Prostate gland (tissue), 2 donors: ENCODE results near the gene LTA4H. TPM values are rescaled to one million over a fixed set of nuclear protein-coding genes. Genes with fewer than 3 reads are reported as not detected.

ENCODE experiments used
- DNase-seq: peaks from one replicate; pipeline ENCODE4 v3.0.0-alpha.2; 2019; ENCODE audit warnings: low spot score
- H3K27ac ChIP-seq, 2 donors: fragments of 200-600 bp; sonication (generic); 2 replicates each; pipeline ENCODE4 v1.5.1; 2017 to 2019
- H3K27me3 ChIP-seq: fragments of 200-600 bp; sonication (generic); replicated peaks from 2 replicates; pipeline ENCODE4 v1.5.1; 2019; ENCODE audit not compliant: insufficient read depth
- H3K36me3 ChIP-seq, 2 donors: fragments of 200-600 bp; sonication (generic); 1 replicate in 1 of 2; 2 replicates in 1 of 2; pipeline versions ENCODE4 v1.5.1 to v1.8.1; 2017 to 2019
- H3K4me1 ChIP-seq: fragments of 200-600 bp; sonication (generic); replicated peaks from 2 replicates; pipeline ENCODE4 v1.5.1; 2019
- H3K4me3 ChIP-seq, 2 donors: fragments of 200-600 bp; sonication (generic); 2 replicates each; pipeline ENCODE4 v1.5.1; 2017 to 2019
- H3K9me3 ChIP-seq: fragments of 200-600 bp; sonication (generic); 2 replicates; pipeline ENCODE4 v1.5.1; 2017
- CTCF ChIP-seq, 4 experiments: fragments of 200-600 bp in 2 of 4; fragments of 450-650 bp in 2 of 4; sonication (generic) in 2 of 4; IDR thresholded peaks; 1 replicate in 3 of 4; 2 replicates in 1 of 4; pipeline ENCODE4 v1.5.1; 2016 to 2019; ENCODE audit warnings: antibody characterized with exemption in 4 of 4, mild to moderate bottlenecking in 2 of 4, moderate library complexity in 2 of 4
- POLR2A ChIP-seq: fragments of 450-650 bp; IDR thresholded peaks from one replicate; pipeline ENCODE4 v1.6.1; 2016; ENCODE audit warnings: antibody characterized with exemption, mild to moderate bottlenecking
- POLR2AphosphoS5 ChIP-seq: sonication (generic); formaldehyde crosslinking; IDR thresholded peaks from one replicate; pipeline ENCODE4 v1.6.1; 2017; ENCODE audit warnings: antibody characterized with exemption
- WGBS: methylation state at CpG from one replicate; pipeline ENCODE4 v1.1.5; 2018; 5-methylcytosine and 5-hydroxymethylcytosine counted together
- intact Hi-C: fragments of 100-400 bp; cut with DNase I; formaldehyde crosslinking; loops from one replicate; pipeline ENCODE4 v1.14.2; 2022
- total RNA-seq, 2 donors: library from RNA; depleted of rRNA; stranded (reverse); fragments of >200 nt; gene quantifications; one replicate each; pipeline ENCODE4 v1.1.0, GENCODE V29; 2016

Gene LTA4H
- total RNA-seq, 2 donors from 2014 or later = 50.3 to 67.7 TPM

GRCh38 chr12:95994476-95994875, 40.9 kb downstream of the LTA4H start:
- H3K27me3 ChIP-seq = no peaks in the 10 kb centered on the region
- intact Hi-C loops = loop anchor here (10.0 kb wide), 1 partner anchor 180 kb away; no protein-coding TSS in a partner anchor
- no peak overlapping the region for H3K27ac ChIP-seq
- DNase-seq = no peak
- H3K9me3 ChIP-seq = no peaks in the 10 kb centered on the region
- 89% methylated on average over 5 of the region's 5 CpGs for WGBS
- TF ChIP-seq POLR2AphosphoS5 (no peak), CTCF (IDR thresholded peaks at IDR 0.05) (no peak), POLR2A (no peak)
- H3K4me3 ChIP-seq = no peak overlapping the region
- H3K4me1 ChIP-seq = no peaks in the 10 kb centered on the region
- no peaks in the 10 kb centered on the region for H3K36me3 ChIP-seq

- H3K36me3 ChIP-seq = no peaks in the 10 kb centered on the region
- no peak for DNase-seq
Measured at GRCh38 chr12:95993907-95994306, 41.5 kb downstream of the LTA4H start.

GRCh38 chr12:95990136-95990535, 45.3 kb downstream of the LTA4H start:
- WGBS = 77% methylated on average over 7 of the region's 7 CpGs
- Histone ChIP-seq H3K27ac (no peak overlapping the region), H3K27me3 (no peaks in the 10 kb centered on the region), H3K36me3 (no peaks in the 10 kb centered on the region), H3K9me3 (no peaks in the 10 kb centered on the region), H3K4me1 (no peaks in the 10 kb centered on the region), H3K4me3 (no peak overlapping the region)
- DNase-seq = no peak
- intact Hi-C loops = loop anchor here (10.0 kb wide), 1 partner anchor 175 kb away; no protein-coding TSS in a partner anchor
- TF ChIP-seq POLR2AphosphoS5 = no peak
- TF ChIP-seq POLR2A = no peak
- no peak for TF ChIP-seq CTCF (IDR thresholded peaks at IDR 0.05)

More at GRCh38 chr12:95993907-95994306, 41.5 kb downstream of the LTA4H start:
- Histone ChIP-seq H3K4me1 (no peaks in the 10 kb centered on the region), H3K4me3 (no peak overlapping the region), H3K27ac (no peak overlapping the region), H3K27me3 (no peaks in the 10 kb centered on the region), H3K9me3 (no peaks in the 10 kb centered on the region)
- TF ChIP-seq POLR2AphosphoS5 = no peak
- no peak for TF ChIP-seq CTCF (IDR thresholded peaks at IDR 0.05)
- no peak for TF ChIP-seq POLR2A
- 88% methylated on average over 7 of the region's 7 CpGs for WGBS
- intact Hi-C loops = loop anchor here (10.0 kb wide), 1 partner anchor 179 kb away; no protein-coding TSS in a partner anchor

- TF ChIP-seq POLR2AphosphoS5 = no peak
- TF ChIP-seq CTCF (IDR thresholded peaks at IDR 0.05) = no peak
- no peak for TF ChIP-seq POLR2A
- WGBS = 73% methylated on average over 4 of the region's 4 CpGs
- Histone ChIP-seq H3K27me3 (no peaks in the 10 kb centered on the region), H3K36me3 (no peaks in the 10 kb centered on the region), H3K27ac (no peak overlapping the region), H3K4me3 (no peak overlapping the region), H3K9me3 (no peaks in the 10 kb centered on the region), H3K4me1 (no peaks in the 10 kb centered on the region)
- intact Hi-C loops = loop anchor here (10.0 kb wide), 1 partner anchor 175 kb away; no protein-coding TSS in a partner anchor
- DNase-seq = no peak
Measured at GRCh38 chr12:95989504-95990123, 45.8 kb downstream of the LTA4H start.
